Smooth muscle cell (in vitro differentiated cells): ENCODE results near the gene DYNLL1. TPM values are rescaled to one million over a fixed set of nuclear protein-coding genes. Genes with fewer than 3 reads are reported as not detected.

ENCODE experiments used
- DNase-seq: peaks from one replicate; lab custom pipeline; 2025; ENCODE audit not compliant: unreplicated experiment; lab: John Stamatoyannopoulos, UW
- H2AFZ ChIP-seq: fragments of 200-600 bp; sonication (generic); 2 replicates; pipeline ENCODE4 v1.6.0; 2016; ENCODE audit warnings: antibody characterized with exemption, low read depth, mild to moderate bottlenecking
- H3F3A ChIP-seq: fragments of 200-600 bp; sonication (generic); 2 replicates; pipeline ENCODE4 v1.6.0; 2017; ENCODE audit warnings: antibody characterized with exemption, low read depth
- H3K27ac ChIP-seq: fragments of 200-600 bp; sonication (generic); 2 replicates; pipeline ENCODE4 v1.5.1; 2016; ENCODE audit warnings: low read depth, mild to moderate bottlenecking
- H3K27me3 ChIP-seq: fragments of 200-600 bp; sonication (generic); 2 replicates; pipeline ENCODE4 v1.6.1; 2016; ENCODE audit warnings: low read depth, mild to moderate bottlenecking
- H3K36me3 ChIP-seq: fragments of 200-600 bp; sonication (generic); 2 replicates; pipeline ENCODE4 v1.5.1; 2016; ENCODE audit warnings: low read depth
- H3K4me1 ChIP-seq: fragments of 200-600 bp; sonication (generic); 2 replicates; pipeline ENCODE4 v1.5.1; 2016; ENCODE audit warnings: low read depth
- H3K4me2 ChIP-seq: fragments of 200-600 bp; sonication (generic); 2 replicates; pipeline ENCODE4 v1.6.0; 2016; ENCODE audit warnings: mild to moderate bottlenecking
- H3K4me3 ChIP-seq: fragments of 200-600 bp; sonication (generic); 2 replicates; pipeline ENCODE4 v1.5.1; 2016; ENCODE audit warnings: mild to moderate bottlenecking
- H3K79me2 ChIP-seq: fragments of 200-600 bp; sonication (generic); 2 replicates; pipeline ENCODE4 v1.6.0; 2016; ENCODE audit warnings: low read depth, mild to moderate bottlenecking
- H3K9ac ChIP-seq: fragments of 200-600 bp; sonication (generic); 2 replicates; pipeline ENCODE4 v1.6.0; 2016; ENCODE audit warnings: low read depth
- H3K9me3 ChIP-seq: fragments of 200-600 bp; sonication (generic); replicated peaks from 2 replicates; pipeline ENCODE4 v1.5.1; 2016; ENCODE audit warnings: low read depth
- H4K20me1 ChIP-seq: fragments of 200-600 bp; sonication (generic); 2 replicates; pipeline ENCODE4 v1.6.0; 2016; ENCODE audit warnings: low read depth
- CTCF ChIP-seq: fragments of 200-600 bp; sonication (generic); IDR thresholded peaks from 2 replicates; pipeline ENCODE4 v1.5.1; 2017; ENCODE audit warnings: borderline replicate concordance, mild to moderate bottlenecking, antibody characterized with exemption; ENCODE audit not compliant: insufficient read depth, poor library complexity, severe bottlenecking
- WGBS: methylation state at CpG from one replicate; pipeline ENCODE4 v1.1.7; 2016; ENCODE audit warnings: low lambda C conversion rate; 5-methylcytosine and 5-hydroxymethylcytosine counted together
- polyA plus RNA-seq: library from polyadenylated mRNA; unstranded; fragments of >200 nt; fragmentation: Nextera tagmentation; extraction: Ambion mirVana; gene quantifications from 2 replicates; pipeline ENCODE4 v1.2.1, GENCODE V29; 2016
- total RNA-seq: library from RNA; depleted of rRNA; stranded (reverse); fragments of >200 nt; gene quantifications from 2 replicates; pipeline ENCODE4 v1.2.3, GENCODE V29; 2014

The DYNLL1 gene
- total and polyA plus RNA-seq, 2 experiments from 2014 or later, result 497 to 502 TPM

DNA sequence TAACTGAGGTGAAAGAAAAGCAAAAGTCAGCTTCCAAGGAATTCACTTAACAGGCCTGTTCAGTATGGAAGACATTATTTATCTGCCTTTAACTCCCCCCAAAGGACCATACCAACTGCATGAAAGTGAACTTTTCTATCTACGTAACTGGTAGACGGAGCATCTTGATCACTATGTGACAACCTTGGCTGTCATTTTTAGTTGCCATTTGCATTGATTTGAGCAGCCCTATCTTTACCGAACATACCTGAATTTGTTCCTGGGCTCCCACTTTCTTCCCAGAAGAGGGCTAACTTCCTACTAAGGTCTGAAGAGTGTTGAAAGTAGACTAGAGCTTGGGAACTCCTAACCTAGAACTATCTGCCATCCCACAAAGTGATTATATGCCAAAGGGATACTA, 35.8 kb upstream of the DYNLL1 start:
- TF ChIP-seq CTCF, result no peak
- Histone ChIP-seq H3K4me2 (no peak overlapping the region), H3K4me1 (no peaks in the 10 kb centered on the region), H3K4me3 (no peak overlapping the region), H3K27me3 (no peaks in the 10 kb centered on the region), H4K20me1 (peaks cover 42% of the 10 kb centered on the region), H3K9ac (no peak overlapping the region), H3F3A (peaks cover 12% of the 10 kb centered on the region), H3K9me3 (no peaks in the 10 kb centered on the region), H3K27ac (no peak overlapping the region), H3K36me3 (peaks cover 14% of the 10 kb centered on the region), H2AFZ (no peak overlapping the region), H3K79me2 (peaks cover 13% of the 10 kb centered on the region)
- WGBS, result 95% methylated on average over 3 of the region's 3 CpGs
- no peak for DNase-seq

- H3K27me3 ChIP-seq, result no peaks in the 10 kb centered on the region
Observed at GRCh38 chr12:120462099-120462640, 33.7 kb upstream of the DYNLL1 start.

DNA sequence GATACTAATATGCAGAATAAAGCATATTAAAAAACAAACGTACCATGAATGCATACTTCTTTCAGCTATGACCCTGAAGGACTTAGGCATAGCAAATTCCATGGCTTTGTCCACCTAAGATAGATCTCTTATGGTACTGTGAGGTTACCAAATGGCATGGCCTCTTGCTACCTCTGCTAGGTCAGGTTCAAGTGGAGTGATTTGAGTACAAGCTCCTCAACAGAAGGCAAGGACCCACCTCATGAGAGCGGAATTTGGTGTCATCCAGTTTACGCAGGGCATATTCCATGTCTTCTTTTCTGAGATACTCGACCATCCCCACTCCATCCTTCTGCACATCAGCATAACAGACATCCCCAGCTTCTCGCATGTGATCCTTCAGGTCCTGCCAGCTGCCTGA, 32.2 kb upstream of the DYNLL1 start:
- DNase-seq, result no peak
- Histone ChIP-seq H2AFZ (no peak overlapping the region), H3K27me3 (no peaks in the 10 kb centered on the region), H3F3A (peaks cover 6% of the 10 kb centered on the region), H3K4me1 (peaks cover 3% of the 10 kb centered on the region), H3K27ac (no peak overlapping the region), H3K9me3 (no peaks in the 10 kb centered on the region), H3K4me2 (no peak overlapping the region), H3K36me3 (peaks cover 9% of the 10 kb centered on the region), H4K20me1 (peaks cover 69% of the 10 kb centered on the region), H3K79me2 (peaks cover 49% of the 10 kb centered on the region), H3K4me3 (no peak overlapping the region), H3K9ac (no peak overlapping the region)
- WGBS, result 96% methylated on average over 5 of the region's 5 CpGs
- no peak for TF ChIP-seq CTCF

More at GRCh38 chr12:120462099-120462640, 33.7 kb upstream of the DYNLL1 start:
- peaks cover 14% of the 10 kb centered on the region for H3K36me3 ChIP-seq
- no peak overlapping the region for H3K4me3 ChIP-seq
- no peak overlapping the region for H3K27ac ChIP-seq
- H4K20me1 ChIP-seq, result peaks cover 59% of the 10 kb centered on the region
- no peak overlapping the region for H2AFZ ChIP-seq
- no peaks in the 10 kb centered on the region for H3K9me3 ChIP-seq
- no peak for DNase-seq
- H3K4me1 ChIP-seq, result no peaks in the 10 kb centered on the region
- H3K4me2 ChIP-seq, result no peak overlapping the region
- H3K9ac ChIP-seq, result no peak overlapping the region
- 96% methylated on average over 3 of the region's 3 CpGs for WGBS
- peaks cover 6% of the 10 kb centered on the region for H3F3A ChIP-seq
- no peak for TF ChIP-seq CTCF
- peaks cover 33% of the 10 kb centered on the region for H3K79me2 ChIP-seq

- Histone ChIP-seq H3K27me3 (no peaks in the 10 kb centered on the region), H3K4me1 (peaks cover 10% of the 10 kb centered on the region), H4K20me1 (peaks cover 62% of the 10 kb centered on the region), H3K9ac (no peak overlapping the region), H3K36me3 (peaks cover 6% of the 10 kb centered on the region), H3F3A (no peaks in the 10 kb centered on the region), H3K27ac (peak overlapping the region; percentile 5), H3K4me3 (no peak overlapping the region), H3K4me2 (no peak overlapping the region), H2AFZ (no peak overlapping the region), H3K79me2 (peaks cover 65% of the 10 kb centered on the region), H3K9me3 (no peaks in the 10 kb centered on the region)
- no peak for TF ChIP-seq CTCF
- DNase-seq, result no peak
- WGBS, result 82% methylated on average over 5 of the region's 5 CpGs
Observed at GRCh38 chr12:120465756-120466155, 30.2 kb upstream of the DYNLL1 start.
